Right cardiac atrium (tissue), 5 donors: Measurements from ENCODE around the gene CLSTN2. TPM values are rescaled to one million over a fixed set of nuclear protein-coding genes. Genes with fewer than 3 reads are reported as not detected.

Experiments used
- ATAC-seq, 2 donors: fragments of 200-7000 bp; cut with Tn5 transposase; one replicate each; pipeline versions ENCODE4 v1.8.0 to v1.9.1; 2020; ENCODE audit warnings: moderate library complexity in 2 of 2, mild to moderate bottlenecking in 1 of 2
- DNase-seq, 3 donors: peaks; one replicate each; pipeline ENCODE4 v3.0.0-alpha.2; 2020
- H3K27ac ChIP-seq: one replicate; pipeline ENCODE4 v1.5.1; 2013; ENCODE audit warnings: mild to moderate bottlenecking, low read length, control low read depth, moderate library complexity
- H3K27me3 ChIP-seq: one replicate; pipeline ENCODE4 v1.6.1; 2013; ENCODE audit not compliant: control insufficient read depth, insufficient read depth
- H3K4me1 ChIP-seq: one replicate; pipeline ENCODE4 v1.6.1; 2013; ENCODE audit warnings: low read length; ENCODE audit not compliant: control insufficient read depth, insufficient read depth
- H3K4me3 ChIP-seq: one replicate; pipeline ENCODE4 v1.5.1; 2013; ENCODE audit warnings: low read length, control low read depth
- H3K9me3 ChIP-seq: one replicate; pipeline ENCODE4 v1.6.1; 2013; ENCODE audit warnings: low read length; ENCODE audit not compliant: control insufficient read depth
- WGBS: extraction: QIAGEN DNeasy Blood & Tissue Kit; methylation state at CpG from one replicate; pipeline ENCODE4 v1.1.7; 2013; 5-methylcytosine and 5-hydroxymethylcytosine counted together
- intact Hi-C, 4 donors: fragments of 100-400 bp; cut with DNase I; formaldehyde crosslinking; loops; one replicate each; pipeline versions ENCODE4 v1.11.0 to v1.14.0; 2022 to 2023
- polyA plus RNA-seq: library from polyadenylated mRNA; stranded (reverse); fragments of 200-250 nt; gene quantifications from one replicate; pipeline ENCODE4 v1.2.3, GENCODE V29; 2013
- total RNA-seq, 4 donors: library from RNA; stranded (reverse); fragmentation: NEBNext Ultra II Directional; extraction: Animal tissue kit (Norgen Biotek cat#: 25700); gene quantifications; one replicate each; pipeline ENCODE4 v1.2.1, GENCODE V29; 2021
- donor health status: healthy with polysubstance abuse.
- donor health status: DM: no; HTN: yes; CAD: no.
- donor health status: DM: no; HTN: no; CAD: no.
- donor health status: DM: no; HTN: yes; CAD: no; lungs with severe emphysema.
- donor health status: DM: yes; HTN: yes; CAD: no.

CLSTN2 gene
- total and polyA plus RNA-seq, 5 donors: 3.7 to 31.5 (median 24.8) TPM

- no peak for DNase-seq
- Histone ChIP-seq H3K9me3 (no peaks in the 10 kb centered on the region), H3K27me3 (no peaks in the 10 kb centered on the region), H3K4me1 (no peaks in the 10 kb centered on the region), H3K27ac (no peak overlapping the region), H3K4me3 (no peak overlapping the region)
- intact Hi-C loops: no loop called here
- WGBS: 77% methylated on average over 5 of the region's 5 CpGs
- ATAC-seq: peak in 1 of 2 donors; percentile 22
These were observed 499.4 kb downstream of the CLSTN2 start for GRCh38 chr3:140434261-140434905.

- Histone ChIP-seq H3K9me3 (no peaks in the 10 kb centered on the region), H3K4me1 (peaks cover 2% of the 10 kb centered on the region), H3K27me3 (no peaks in the 10 kb centered on the region), H3K4me3 (no peak overlapping the region), H3K27ac (no peak overlapping the region)
- 95% methylated on average over 4 of the region's 4 CpGs for WGBS
- intact Hi-C loops: no loop called here
- ATAC-seq (no peak), DNase-seq (no peak)
These were observed 501.4 kb downstream of the CLSTN2 start for GRCh38 chr3:140436421-140436820.

- Histone ChIP-seq H3K27me3 (no peaks in the 10 kb centered on the region), H3K9me3 (no peaks in the 10 kb centered on the region), H3K4me3 (no peak overlapping the region), H3K4me1 (peaks cover 2% of the 10 kb centered on the region), H3K27ac (no peak overlapping the region)
- 69% methylated on average over 6 of the region's 6 CpGs for WGBS
- no peak for DNase-seq
- intact Hi-C loops: no loop called here
- ATAC-seq: no peak
These were observed 503.9 kb downstream of the CLSTN2 start for GRCh38 chr3:140438736-140439470.

GRCh38 chr3:140439527-140439926, 504.5 kb downstream of the CLSTN2 start:
- H3K27me3 ChIP-seq: no peaks in the 10 kb centered on the region
- no peak for ATAC-seq
- no peaks in the 10 kb centered on the region for H3K9me3 ChIP-seq
- 85% methylated on average over 5 of the region's 5 CpGs for WGBS
- no peak for DNase-seq
- H3K27ac ChIP-seq: no peak overlapping the region
- intact Hi-C loops: no loop called here
- H3K4me3 ChIP-seq: no peak overlapping the region
- peaks cover 2% of the 10 kb centered on the region for H3K4me1 ChIP-seq

GRCh38 chr3:140440446-140440845, 505.5 kb downstream of the CLSTN2 start:
- H3K27ac ChIP-seq: no peak overlapping the region
- WGBS: 95% methylated on average over 1 of the region's 1 CpG
- intact Hi-C loops: no loop called here
- no peaks in the 10 kb centered on the region for H3K27me3 ChIP-seq
- no peak overlapping the region for H3K4me3 ChIP-seq
- H3K9me3 ChIP-seq: no peaks in the 10 kb centered on the region
- no peak for ATAC-seq
- DNase-seq: no peak
- H3K4me1 ChIP-seq: peaks cover 2% of the 10 kb centered on the region

- ATAC-seq: peak in 1 of 2 donors; percentile 78
- intact Hi-C loops: no loop called here
These were observed 506.0 kb downstream of the CLSTN2 start for GRCh38 chr3:140441006-140441405.

GRCh38 chr3:140442621-140443020, 507.6 kb downstream of the CLSTN2 start:
- H3K9me3 ChIP-seq: no peaks in the 10 kb centered on the region
- no peak overlapping the region for H3K4me3 ChIP-seq
- intact Hi-C loops: no loop called here
- DNase-seq (no peak), ATAC-seq (no peak)
- 89% methylated on average over 2 of the region's 2 CpGs for WGBS
- no peak overlapping the region for H3K27ac ChIP-seq
- peaks cover 2% of the 10 kb centered on the region for H3K4me1 ChIP-seq
- no peaks in the 10 kb centered on the region for H3K27me3 ChIP-seq

More at GRCh38 chr3:140441006-140441405, 506.0 kb downstream of the CLSTN2 start:
- no peak overlapping the region for H3K27ac ChIP-seq
- no peaks in the 10 kb centered on the region for H3K27me3 ChIP-seq
- H3K9me3 ChIP-seq: no peaks in the 10 kb centered on the region
- H3K4me1 ChIP-seq: peaks cover 2% of the 10 kb centered on the region
- no peak overlapping the region for H3K4me3 ChIP-seq
- DNase-seq: peak in 2 of 3 donors; percentile 63 to 67
- 75% methylated on average over 2 of the region's 2 CpGs for WGBS

GRCh38 chr3:140443073-140443472, 508.1 kb downstream of the CLSTN2 start:
- Histone ChIP-seq H3K27ac (no peak overlapping the region), H3K4me3 (no peak overlapping the region), H3K27me3 (no peaks in the 10 kb centered on the region), H3K9me3 (no peaks in the 10 kb centered on the region), H3K4me1 (peaks cover 2% of the 10 kb centered on the region)
- no peak for DNase-seq
- intact Hi-C loops: no loop called here
- 43% methylated on average over 7 of the region's 7 CpGs for WGBS
- peak; percentile 43 to 86 for ATAC-seq

GRCh38 chr3:140443806-140444205, 508.8 kb downstream of the CLSTN2 start:
- no peak overlapping the region for H3K27ac ChIP-seq
- no peaks in the 10 kb centered on the region for H3K9me3 ChIP-seq
- H3K27me3 ChIP-seq: no peaks in the 10 kb centered on the region
- H3K4me3 ChIP-seq: no peak overlapping the region
- ATAC-seq (no peak), DNase-seq (no peak)
- intact Hi-C loops: no loop called here
- WGBS: 47% methylated on average over 3 of the region's 3 CpGs
- peaks cover 2% of the 10 kb centered on the region for H3K4me1 ChIP-seq

- Histone ChIP-seq H3K27me3 (no peaks in the 10 kb centered on the region), H3K4me1 (no peaks in the 10 kb centered on the region), H3K9me3 (no peaks in the 10 kb centered on the region), H3K27ac (no peak overlapping the region), H3K4me3 (no peak overlapping the region)
- no peak for ATAC-seq
- DNase-seq: no peak
- 86% methylated on average over 2 of the region's 2 CpGs for WGBS
- intact Hi-C loops: no loop called here
These were observed 511.7 kb downstream of the CLSTN2 start for GRCh38 chr3:140446734-140447133.

- Histone ChIP-seq H3K9me3 (no peaks in the 10 kb centered on the region), H3K27me3 (no peaks in the 10 kb centered on the region), H3K4me3 (no peak overlapping the region), H3K4me1 (no peaks in the 10 kb centered on the region), H3K27ac (no peak overlapping the region)
- whole genome bisulfite sequencing: 85% methylated on average over 6 of the region's 6 CpGs
- DNase-seq (no peak), ATAC-seq (no peak)
- intact Hi-C loops: no loop called here
These were observed 512.2 kb downstream of the CLSTN2 start for GRCh38 chr3:140447136-140447535.
